NAMALWA (cell line): Measurements from ENCODE around the gene LGALS3BP.
"Not testable (repeated sequence)": the region's sequence is repeated elsewhere in the genome, so short reads cannot be mapped to it uniquely, and the experiment has no call there.

ENCODE experiments used
- DNase-seq: peaks from one replicate; pipeline ENCODE4 v3.0.0-alpha.2; 2015; ENCODE audit warnings: low spot score

The LGALS3BP gene

DNA sequence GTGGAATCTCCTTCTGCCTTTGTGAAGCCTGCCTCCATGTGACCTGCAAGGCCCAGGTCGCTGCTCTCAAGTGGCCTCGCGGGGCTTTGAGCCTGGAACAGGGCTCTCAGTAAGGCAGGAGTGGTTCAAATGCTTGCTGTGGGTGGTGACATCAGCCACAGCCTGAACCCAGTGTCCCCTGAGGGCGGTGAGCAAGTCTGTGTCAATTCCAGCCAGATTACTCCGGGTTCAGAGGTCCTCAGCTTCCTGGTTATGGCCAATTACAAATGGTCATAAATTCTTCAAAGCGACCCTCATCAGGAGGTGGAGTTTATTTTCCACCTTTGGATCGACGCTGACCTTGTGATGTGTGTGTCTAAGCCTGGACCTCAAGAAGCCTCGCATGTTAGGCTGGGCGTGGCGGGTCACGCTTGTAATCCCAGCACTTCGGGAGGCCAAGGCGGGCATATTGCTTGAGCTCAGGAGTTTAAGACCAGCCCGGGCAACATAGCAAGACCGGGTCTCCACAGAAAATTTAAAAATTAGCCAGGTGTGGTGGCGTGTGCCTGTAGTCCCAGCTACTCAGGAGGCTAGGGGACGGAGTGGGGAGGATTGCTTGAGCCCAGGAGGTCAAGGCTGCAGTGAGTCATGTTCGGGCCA, 17.3 kb downstream of the LGALS3BP start:
- no peak for DNase-seq

DNA sequence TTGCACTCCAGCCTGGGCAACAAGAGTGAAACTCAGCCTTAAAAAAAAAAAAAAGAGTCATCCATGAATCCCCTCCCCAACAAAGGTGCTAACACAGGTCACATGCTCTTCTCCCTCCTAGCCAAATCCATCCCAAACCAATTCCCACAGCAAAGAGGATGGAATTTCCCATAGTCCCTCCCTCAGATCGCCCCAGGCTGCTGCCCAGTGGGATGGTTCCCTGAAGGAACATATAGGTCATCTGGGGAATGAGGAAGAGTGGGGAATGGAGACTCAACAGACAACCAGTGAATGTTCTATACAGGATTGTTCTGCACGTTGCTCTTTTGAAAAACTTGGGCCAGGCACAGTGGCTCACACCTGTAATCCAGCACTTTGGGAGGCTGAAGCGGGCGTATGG, 18.2 kb downstream of the LGALS3BP start:
- no peak for DNase-seq

DNA sequence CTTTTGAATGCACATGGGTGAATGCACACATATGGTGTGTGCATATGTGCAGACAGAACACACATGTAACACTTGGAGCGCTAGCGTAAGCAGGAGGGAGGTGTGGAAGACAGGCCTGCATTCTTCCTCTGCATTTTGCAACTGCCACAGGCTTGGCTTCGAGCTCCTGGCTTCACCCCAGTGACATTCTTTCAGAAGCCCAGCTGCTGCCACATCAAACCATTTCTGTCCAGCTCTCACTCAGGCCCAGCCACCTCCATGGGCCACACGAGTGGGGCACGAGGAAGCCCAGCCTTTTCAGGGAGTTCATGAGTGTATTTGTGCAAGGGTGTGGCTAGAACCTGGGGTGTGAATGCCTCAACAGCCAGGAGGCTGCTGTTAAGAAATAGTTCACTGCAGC, 18.8 kb downstream of the LGALS3BP start:
- DNase-seq, result no peak

DNA sequence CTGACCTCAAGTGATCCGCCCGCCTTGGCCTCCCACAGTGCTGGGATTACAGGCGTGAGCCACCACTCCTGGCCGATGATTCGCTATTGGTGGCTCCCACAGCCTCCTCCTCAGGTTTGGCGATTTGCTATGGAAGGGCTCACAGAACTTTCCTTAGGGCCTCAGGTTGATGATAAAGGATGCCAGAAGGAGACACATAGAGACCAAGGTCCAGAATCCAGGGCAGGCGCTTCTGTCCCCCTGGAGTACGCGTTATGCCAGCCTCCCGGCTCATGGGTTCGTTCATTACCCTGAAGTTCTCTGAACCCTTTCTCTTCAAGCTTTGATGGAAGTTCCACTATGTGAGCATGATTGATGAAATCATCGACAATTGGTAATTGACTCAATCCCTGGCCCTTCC, 19.9 kb downstream of the LGALS3BP start:
- no peak for DNase-seq

- no peak for DNase-seq
Observed at GRCh38 chr17:78958641-78959127, 21.0 kb downstream of the LGALS3BP start.

GRCh38 chr17:78957128-78957527, 22.6 kb downstream of the LGALS3BP start:
- DNase-seq, result no peak

DNA sequence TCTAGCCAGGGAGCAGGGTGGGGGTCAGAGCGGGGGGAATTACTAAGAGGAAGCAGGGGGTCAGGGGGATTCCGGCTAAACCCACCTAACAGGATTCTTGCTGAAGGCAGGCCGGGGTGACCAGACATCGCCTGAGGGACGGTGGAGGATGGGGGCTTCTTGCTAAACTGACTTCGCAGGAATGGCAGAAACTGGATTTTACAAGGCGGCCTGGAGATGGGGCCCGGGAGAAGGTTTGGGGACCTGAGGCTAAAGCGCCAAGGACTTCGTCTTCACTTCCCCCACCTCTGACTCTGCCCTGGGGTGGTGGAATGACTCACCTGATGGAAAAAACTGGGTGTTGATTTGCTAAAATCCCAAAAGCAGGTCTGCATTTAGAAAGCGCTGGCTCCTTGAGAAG, 23.5 kb downstream of the LGALS3BP start:
- DNase-seq, result no peak

DNA sequence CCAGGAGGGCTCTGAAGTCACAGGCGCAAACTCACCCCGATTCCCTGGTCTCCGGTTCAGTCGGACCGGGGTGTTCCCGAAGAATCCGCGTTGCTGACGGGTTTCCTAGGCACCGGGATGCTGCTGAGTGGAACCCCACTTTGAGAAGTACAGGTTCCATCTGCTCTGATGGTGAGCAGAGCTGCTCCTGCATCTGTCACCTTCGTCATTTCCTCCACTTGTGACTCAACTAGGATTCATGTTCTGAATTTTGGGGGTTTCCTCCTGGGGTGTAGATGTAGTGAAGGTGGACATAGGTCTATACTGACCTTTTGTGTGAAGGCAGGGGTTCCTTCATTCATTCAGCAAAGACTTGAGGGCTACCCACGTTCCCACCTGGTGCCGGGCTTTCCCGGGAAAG, 25.0 kb downstream of the LGALS3BP start:
- no peak for DNase-seq

DNA sequence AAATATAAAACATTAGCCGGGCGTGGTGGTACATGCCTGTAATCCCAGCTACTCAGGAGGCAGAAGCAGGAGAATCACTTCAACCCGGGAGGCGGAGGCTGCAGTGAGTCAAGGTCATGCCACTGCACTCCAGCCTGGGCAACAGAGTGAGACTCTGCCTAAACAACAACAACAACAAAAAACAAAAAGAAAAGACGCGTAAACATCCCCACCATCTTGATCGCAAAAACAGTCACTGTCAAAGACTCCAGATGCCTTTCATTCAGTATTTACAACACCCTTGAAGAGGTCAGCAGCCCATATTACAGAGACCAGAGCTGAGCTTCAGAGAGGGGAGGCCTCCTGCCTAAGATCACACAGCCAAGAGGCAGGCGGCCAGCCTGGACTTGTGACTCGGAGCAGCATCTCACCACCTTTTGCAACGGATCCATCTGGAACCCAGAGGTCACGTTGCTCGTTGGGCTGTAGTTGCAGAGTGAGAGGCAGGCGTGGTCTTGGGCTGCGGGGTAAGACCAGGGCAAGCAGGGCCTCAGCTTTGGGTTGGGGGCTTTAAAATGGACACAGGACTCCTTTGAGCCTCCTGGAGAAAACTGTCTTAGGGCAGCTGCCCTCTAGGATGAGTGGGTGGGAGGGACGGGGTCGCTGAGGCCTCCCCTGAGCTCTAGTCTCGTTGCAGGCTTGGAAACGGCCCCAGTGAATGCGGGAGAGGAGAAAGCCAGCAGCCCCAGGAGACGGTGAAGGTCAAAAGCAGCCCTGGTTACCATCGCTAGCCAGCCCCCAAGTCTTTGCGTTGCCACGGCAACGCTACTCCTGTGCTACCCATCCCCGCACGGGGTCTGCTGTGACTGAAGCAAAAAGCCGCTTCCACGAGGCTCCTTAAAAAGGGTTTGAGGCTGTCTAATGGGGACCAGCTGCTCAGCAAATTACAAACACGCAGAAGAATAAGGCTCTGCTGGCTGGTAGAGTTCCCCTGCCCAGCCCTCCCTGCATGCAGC, 26.1 kb downstream of the LGALS3BP start:
- DNase-seq, result no peak

DNA sequence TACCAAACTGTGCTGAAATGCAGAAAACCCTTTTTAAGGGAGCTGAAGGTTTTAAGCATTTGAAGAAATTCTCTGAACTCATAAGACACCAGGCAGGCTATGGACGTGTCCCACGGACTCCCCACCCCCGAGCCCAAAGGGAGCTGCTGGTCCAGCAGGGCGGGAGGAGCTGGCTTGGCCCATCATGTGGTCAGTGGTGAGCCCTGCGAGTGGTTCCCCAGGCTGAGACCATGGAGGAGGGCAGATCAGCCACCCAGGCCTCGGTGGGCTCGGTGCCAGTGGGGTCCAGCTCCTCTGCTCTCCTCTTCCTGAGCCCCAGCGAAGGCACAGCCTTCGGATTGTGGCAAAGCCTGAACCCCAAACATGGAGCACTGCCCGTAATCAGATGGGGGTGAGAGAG, 27.0 kb downstream of the LGALS3BP start:
- DNase-seq, result no peak

- no peak for DNase-seq
Observed at GRCh38 chr17:78951967-78952551, 27.7 kb downstream of the LGALS3BP start.

GRCh38 chr17:78950870-78951269, 28.9 kb downstream of the LGALS3BP start:
- no peak for DNase-seq

DNA sequence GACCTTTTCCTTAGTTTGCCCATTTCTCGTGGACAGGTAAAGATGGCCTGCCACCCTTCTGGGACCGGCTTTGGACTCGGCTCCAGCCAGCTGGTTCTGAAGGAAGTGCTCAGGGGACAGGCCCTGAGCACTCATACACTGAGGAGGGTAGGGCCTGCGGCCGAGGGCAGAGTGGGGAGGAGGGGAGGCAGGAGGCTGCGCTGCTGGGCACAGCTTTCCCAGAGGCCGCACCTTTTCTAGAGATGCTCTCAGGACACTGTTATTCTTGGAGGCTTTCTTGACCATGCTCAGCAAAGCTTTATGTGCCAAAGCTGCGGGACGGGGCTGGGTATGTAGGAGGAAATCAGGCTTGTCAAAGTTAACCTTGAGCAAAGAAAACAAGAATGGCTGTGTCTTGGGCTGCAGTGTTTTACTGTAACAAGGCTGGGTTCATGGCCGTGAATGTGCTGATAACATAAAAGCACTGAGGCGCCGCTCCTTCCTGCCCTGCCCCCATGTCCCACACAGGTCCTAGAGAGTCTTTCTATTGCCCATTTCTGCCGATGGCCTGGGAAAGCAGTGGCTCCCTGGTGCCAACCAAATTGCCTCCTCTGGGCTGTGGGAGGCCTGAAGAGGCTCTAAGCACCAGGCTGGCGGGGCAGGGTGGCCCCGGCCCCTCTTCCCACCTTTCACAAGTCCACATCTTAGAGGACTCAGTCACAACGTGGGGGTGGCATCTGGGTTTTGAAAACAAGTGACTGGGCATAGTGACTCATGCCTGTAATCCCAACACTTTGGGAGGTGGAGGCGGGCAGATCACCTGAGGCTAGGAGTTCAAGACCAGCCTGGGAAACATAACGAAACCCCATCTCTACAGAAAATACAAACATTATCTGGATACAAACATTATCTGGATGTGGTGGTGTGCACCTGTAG, 32.2 kb downstream of the LGALS3BP start:
- DNase-seq, result no peak

DNA sequence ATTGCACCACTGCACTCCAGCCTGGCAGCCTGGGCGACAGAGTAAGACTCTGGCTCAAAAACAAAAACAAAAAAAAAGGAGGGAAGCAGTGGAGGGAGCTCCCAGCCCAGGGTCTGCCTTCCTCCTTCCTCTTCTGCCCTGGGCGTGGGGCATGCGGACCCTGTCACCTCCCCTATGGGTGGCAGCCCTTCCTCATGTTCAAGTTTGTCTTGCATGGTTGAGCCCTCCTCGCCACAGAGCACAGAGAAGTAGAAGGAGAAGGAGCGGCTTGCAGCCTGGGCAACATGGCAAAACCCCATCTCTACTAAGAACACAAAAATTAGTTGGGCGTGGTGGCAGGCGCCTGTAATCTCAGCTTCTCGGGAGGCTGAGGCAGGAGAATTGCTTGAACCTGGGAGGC, 33.1 kb downstream of the LGALS3BP start:
- DNase-seq, result no peak

DNA sequence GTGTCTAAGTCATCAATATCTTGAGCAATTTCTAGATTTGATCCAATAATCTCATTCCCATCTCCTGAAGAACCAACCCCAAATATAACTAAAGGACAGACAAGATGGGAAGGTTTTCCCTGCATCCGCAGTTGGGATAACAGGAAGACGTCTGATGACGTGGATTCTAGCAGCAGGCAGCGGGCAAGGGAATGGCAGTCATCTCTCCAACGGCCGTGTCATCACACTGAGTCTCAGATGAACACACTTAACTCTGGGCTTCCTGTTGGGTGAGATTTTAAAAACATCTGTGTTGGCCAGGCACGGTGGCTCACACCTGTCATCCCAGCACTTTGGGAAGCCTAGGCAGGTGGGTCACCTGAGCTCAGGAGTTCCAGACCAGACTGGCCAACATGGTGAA, 33.6 kb downstream of the LGALS3BP start:
- no peak for DNase-seq

GRCh38 chr17:78945455-78945854, 34.3 kb downstream of the LGALS3BP start:
- not testable (repeated sequence) for DNase-seq

- no peak for DNase-seq
Observed at GRCh38 chr17:78944956-78945355, 34.8 kb downstream of the LGALS3BP start.

GRCh38 chr17:78944026-78944425, 35.7 kb downstream of the LGALS3BP start:
- DNase-seq, result no peak

DNA sequence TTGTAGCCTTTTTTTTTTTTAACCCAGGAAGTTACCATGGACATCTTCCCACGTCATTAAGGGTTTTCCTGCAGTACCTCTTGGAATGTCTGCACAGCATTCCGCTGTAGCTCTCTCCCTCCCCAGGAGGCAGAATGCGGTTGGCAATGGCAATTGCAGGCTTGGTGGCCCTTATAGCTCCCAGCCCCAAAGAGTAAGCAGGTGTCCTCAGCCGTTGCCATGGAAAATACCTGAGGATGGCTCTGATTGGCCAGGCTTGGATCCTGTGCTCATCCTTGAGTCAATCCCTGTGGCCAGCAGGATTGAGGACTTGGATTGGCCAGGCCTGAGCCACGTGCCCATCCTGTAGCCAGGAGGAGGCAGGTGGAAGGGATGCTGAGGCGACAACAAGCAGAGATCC, 39.0 kb downstream of the LGALS3BP start:
- no peak for DNase-seq

DNA sequence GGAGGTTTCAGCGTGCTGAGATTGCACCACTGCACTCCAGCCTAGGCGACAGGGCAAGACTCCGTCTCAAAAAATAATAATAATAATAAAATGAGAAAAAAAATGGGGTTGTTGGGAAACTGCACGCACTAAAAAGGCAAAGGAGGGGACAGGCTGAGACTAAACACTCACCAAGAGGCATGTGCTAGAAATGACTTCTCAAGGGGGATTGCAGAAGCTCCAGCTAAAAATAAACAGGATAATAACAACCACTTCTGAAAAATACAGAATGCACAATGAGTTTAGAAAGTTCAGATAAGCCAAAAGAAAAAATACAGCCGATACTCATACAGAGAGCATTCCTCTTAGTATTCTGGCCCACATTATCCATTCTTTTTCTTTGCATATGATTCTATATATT, 39.5 kb downstream of the LGALS3BP start:
- no peak for DNase-seq

DNA sequence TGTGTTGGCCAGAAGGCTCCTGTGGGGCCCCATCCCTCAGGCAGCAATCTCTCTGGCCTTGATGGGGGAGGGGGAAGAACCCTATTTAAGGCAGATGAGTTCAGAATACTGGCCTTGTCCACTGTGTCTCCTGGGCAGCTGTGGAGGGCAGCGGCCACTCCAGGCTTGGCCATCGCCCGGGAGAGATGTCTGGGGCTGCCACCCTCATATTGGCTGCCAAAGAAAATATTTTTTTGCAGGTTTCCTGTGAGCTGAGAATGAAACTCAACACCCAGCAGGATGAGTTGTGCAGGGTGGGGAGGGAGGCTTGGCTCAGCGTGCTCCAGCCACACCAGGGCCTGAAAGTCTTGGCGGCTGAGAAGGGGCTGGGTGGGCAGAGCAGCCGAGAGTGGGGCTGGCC, 40.1 kb downstream of the LGALS3BP start:
- DNase-seq, result no peak

DNA sequence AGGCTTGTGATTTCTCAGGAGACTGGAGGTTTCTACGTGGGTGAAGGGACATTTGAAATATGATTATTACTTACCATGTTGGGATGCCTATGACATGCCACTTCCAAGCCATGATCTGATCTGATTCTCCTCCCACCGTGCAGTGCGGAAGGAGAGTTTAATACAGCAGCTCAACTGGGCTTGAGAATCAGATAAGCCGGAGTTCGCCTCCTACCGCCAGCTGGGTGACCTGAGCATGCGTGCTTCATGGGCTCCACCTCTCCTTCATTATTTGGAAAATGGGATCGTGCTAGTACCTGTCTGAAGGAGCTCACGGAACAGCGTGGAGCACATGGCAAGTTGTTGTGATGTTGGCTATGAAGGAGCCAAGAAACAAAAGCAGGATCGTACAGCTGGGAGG, 42.2 kb downstream of the LGALS3BP start:
- no peak for DNase-seq
